Measurements from ENCODE around the gene POMT1. TPM values are rescaled to one million over a fixed set of nuclear protein-coding genes. Genes with fewer than 3 reads are reported as not detected.

Gene POMT1
- total and polyA plus RNA-seq, 2 donors (not counting 3 experiments of a cell fraction or from before 2014, with no cell fraction given), result 44.7 to 53.9 TPM

DNA sequence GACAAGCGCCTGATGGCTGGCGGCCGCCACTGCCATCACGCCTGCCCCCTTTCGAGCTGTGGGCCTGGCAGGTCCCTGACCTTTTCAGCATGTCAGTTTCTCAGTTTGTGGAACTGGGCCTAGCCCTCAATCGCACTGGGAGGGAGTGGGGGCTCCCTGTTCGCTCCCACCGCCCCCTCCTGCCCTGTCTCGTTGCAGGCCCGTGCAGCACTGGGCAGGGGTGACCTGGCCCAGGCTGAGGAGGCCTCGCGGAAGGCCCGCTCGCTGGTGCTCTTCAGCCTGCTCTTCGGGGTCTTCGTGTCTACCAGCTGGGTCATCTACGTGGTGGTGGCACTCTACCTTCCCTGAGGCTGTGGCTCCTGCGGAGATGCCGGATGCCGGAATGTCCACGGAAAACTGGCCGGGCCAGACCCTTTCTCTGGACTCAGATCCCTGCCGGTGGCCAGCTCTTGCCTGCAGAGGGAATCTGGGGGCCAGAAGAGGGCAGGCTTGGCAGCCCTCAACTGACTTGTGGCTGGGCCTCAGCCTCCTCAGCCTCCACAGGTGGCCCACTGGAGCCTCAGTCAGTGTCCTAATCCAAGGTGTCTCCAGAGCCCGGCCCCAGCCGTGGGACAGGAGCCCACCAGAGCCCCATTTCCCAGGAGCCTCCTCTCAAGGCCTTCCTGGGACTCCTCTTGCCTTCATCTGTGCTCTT, 55.3 kb downstream of the POMT1 start:
- no peak overlapping the region for H3K27ac ChIP-seq (ENCODE audit: insufficient read depth, low read depth, low read length)
- peaks cover 13 to 17% of the 10 kb centered on the region in 2 experiments for H3K27me3 ChIP-seq (ENCODE audit: control insufficient read depth in 2 of 2, insufficient read depth in 2 of 2, low read length in 2 of 2)
- H4K20me1 ChIP-seq (replicated peaks; ENCODE audit: control insufficient read depth, extremely low read depth, insufficient read depth, low read length), result no peaks in the 10 kb centered on the region
- dilution Hi-C loops (cut with MboI; ENCODE audit: extremely low pct_ligation_motif_present, low sequenced_read_pairs) (no loop called here), intact Hi-C loops (cut with micrococcal nuclease) (no loop called here)
- CTCF ChIA-PET, result no interaction called here
- H3K4me2 ChIP-seq (ENCODE audit: insufficient read depth, low read length), result no peak overlapping the region
- no peak overlapping the region for H3K9ac ChIP-seq (replicated peaks; ENCODE audit: extremely low read depth, insufficient read depth, low read length)
- no peaks in the 10 kb centered on the region for H3K36me3 ChIP-seq (ENCODE audit: control insufficient read depth in 2 of 2, extremely low read depth in 1 of 2, insufficient read depth in 2 of 2, low read length in 2 of 2)
- H3K9me1 ChIP-seq (replicated peaks; ENCODE audit: control insufficient read depth, extremely low read depth, insufficient read depth, low read length), result no peaks in the 10 kb centered on the region
- FAIRE-seq (no peak), DNase-seq (ENCODE audit: low read depth, low spot score) (no peak)
- H2AFZ ChIP-seq (ENCODE audit: low read depth, low read length), result no peak overlapping the region
- H3K79me2 ChIP-seq (ENCODE audit: control insufficient read depth, insufficient read depth, low read length), result no peaks in the 10 kb centered on the region
- no peaks in the 10 kb centered on the region for H3K4me1 ChIP-seq (ENCODE audit: control insufficient read depth, extremely low read depth, insufficient read depth, low read length)
- TF ChIP-seq JUN (IDR thresholded peaks at IDR 0.05; ENCODE audit: borderline replicate concordance, insufficient read depth, insufficient read length, low read depth) (no peak), EZH2 (IDR thresholded peaks at IDR 0.05; ENCODE audit: borderline replicate concordance, low read depth, low read length, severe bottlenecking) (no peak), MYC (IDR thresholded peaks at IDR 0.05; ENCODE audit: low read depth, low read length) (no peak), POLR2A (IDR thresholded peaks at IDR 0.05; ENCODE audit: low read depth, low read length) (no peak), GATA2 (IDR thresholded peaks at IDR 0.05; ENCODE audit: insufficient read depth, insufficient read length, low read depth, low read length) (no peak), MAX (IDR thresholded peaks at IDR 0.05; ENCODE audit: insufficient read depth, insufficient read length) (no peak), POLR2AphosphoS5 (IDR thresholded peaks at IDR 0.05; ENCODE audit: insufficient read depth, low read depth, low read length) (no peak), FOS (IDR thresholded peaks at IDR 0.05; ENCODE audit: borderline replicate concordance, insufficient read depth, low read length) (no peak)
- TF ChIP-seq, protein P1, sequence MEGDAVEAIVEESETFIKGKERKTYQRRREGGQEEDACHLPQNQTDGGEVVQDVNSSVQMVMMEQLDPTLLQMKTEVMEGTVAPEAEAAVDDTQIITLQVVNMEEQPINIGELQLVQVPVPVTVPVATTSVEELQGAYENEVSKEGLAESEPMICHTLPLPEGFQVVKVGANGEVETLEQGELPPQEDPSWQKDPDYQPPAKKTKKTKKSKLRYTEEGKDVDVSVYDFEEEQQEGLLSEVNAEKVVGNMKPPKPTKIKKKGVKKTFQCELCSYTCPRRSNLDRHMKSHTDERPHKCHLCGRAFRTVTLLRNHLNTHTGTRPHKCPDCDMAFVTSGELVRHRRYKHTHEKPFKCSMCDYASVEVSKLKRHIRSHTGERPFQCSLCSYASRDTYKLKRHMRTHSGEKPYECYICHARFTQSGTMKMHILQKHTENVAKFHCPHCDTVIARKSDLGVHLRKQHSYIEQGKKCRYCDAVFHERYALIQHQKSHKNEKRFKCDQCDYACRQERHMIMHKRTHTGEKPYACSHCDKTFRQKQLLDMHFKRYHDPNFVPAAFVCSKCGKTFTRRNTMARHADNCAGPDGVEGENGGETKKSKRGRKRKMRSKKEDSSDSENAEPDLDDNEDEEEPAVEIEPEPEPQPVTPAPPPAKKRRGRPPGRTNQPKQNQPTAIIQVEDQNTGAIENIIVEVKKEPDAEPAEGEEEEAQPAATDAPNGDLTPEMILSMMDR (IDR thresholded peaks at IDR 0.05; ENCODE audit: extremely low read depth in 1 of 2, insufficient read depth in 1 of 2, low read depth in 1 of 2, low read length in 2 of 2), result no peak
- H3K4me3 ChIP-seq (replicated peaks in 1 of 3; ENCODE audit: insufficient read depth in 1 of 3, low read depth in 1 of 3, low read length in 3 of 3), result no peak overlapping the region
- POLR2A ChIA-PET, result no interaction called here
- no peaks in the 10 kb centered on the region for H3K9me3 ChIP-seq (replicated peaks; ENCODE audit: control insufficient read depth, insufficient read depth, low read length)
- no TSS peak for BruUV-seq (replicated peaks)
